Upper lobe of left lung (tissue), 4 donors: ENCODE data around the gene MKKS.
"Not testable (repeated sequence)": the region's sequence is repeated elsewhere in the genome, so short reads cannot be mapped to it uniquely, and the experiment has no call there.

Experiments
- CTCF ChIP-seq, 6 experiments: fragments of 450-650 bp in 4 of 6; fragments of 200-600 bp in 2 of 6; sonication (generic) in 2 of 6; IDR thresholded peaks; one replicate each; pipeline ENCODE4 v1.5.1; 2016 to 2019; ENCODE audit warnings: antibody characterized with exemption in 6 of 6
- POLR2A ChIP-seq, 4 donors: fragments of 450-650 bp; IDR thresholded peaks; one replicate each; pipeline ENCODE4 v1.5.1; 2016 to 2017; ENCODE audit warnings: antibody characterized with exemption in 4 of 4, mild to moderate bottlenecking in 2 of 4

DNA sequence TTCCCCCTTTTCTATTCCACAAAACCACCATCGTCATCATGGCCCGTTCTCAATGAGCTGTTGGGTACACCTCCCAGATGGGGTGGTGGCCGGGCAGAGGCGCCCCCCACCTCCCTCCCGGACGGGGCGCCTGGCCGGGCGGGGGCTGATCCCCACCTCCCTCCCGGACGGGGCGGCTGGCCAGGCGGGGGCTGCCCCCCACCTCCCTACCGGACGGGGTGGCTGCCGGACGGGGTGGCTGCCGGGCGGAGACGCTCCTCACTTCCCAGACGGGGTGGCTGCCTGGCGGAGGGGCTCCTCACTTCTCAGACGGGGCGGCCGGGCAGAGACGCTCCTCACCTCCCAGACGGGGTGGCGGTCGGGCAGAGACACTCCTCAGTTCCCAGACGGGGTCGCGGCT, 39.3 kb downstream of the MKKS start:
- TF ChIP-seq CTCF, POLR2A (IDR thresholded peaks at IDR 0.05): not testable (repeated sequence)
